ENCODE results near the gene ACOX1.
A peak's percentile ranks its signal among the peaks of the same experiment; 100 is the strongest.

The ACOX1 gene

DNA sequence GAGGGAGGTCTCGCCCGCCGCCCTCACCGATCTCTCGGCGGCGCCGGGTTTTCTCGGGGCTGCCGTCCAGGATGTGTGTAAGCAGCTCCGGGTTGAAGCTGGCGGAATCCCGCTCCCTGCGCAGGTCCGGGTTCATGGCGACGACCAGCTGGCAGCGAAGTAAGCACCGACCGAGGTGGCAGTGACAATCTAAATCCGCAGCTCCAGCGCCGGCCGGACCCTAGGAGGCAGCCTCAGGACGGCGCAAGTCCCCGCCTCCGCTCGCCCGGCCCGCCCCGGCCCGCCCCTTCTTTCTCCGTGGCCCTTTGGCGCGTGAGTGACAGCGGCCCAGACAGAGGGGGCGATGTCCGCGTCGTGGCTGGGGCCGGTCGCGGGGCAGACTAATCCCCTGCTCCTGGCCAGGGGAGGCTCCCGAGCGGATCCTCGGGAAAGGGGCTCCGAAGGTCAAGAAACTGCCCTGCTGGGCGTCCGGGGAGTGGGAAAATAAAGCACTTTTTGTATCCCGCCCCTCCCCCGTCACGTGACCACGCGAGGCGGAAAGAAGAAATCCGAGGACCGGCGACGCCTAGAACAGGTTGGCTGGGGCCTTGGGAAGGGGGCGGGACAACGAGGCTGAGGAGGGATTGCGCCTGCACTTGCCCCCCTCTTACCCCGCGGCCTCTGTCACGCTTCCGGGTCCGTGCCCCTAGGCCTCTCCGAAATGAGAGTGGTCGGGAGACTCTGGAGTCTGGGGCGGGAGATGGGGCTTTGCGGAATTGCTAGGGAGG lies at the start of gene ACOX1, which contains the start of gene TEN1:
ACOX1 (minus strand) TSS at position 229 of the 767 bp plus-strand sequence; CDS start at position 136, 93 bp downstream.
TEN1 (plus strand) TSS at position 303 of the 767 bp plus-strand sequence. CDS start 6,953 bp downstream, outside the sequence.
- peak; percentile 86 for DNase-seq (ENCODE audit: low read depth)

- no peak for DNase-seq (ENCODE audit: low read depth)
Observed at GRCh38 chr17:76027159-76027839, 48.3 kb upstream of the ACOX1 start, which contains the start of gene EVPL. Gene EVPL (minus strand): TSS chr17:76027306. CDS start chr17:76027198, 108 bp downstream.

DNA sequence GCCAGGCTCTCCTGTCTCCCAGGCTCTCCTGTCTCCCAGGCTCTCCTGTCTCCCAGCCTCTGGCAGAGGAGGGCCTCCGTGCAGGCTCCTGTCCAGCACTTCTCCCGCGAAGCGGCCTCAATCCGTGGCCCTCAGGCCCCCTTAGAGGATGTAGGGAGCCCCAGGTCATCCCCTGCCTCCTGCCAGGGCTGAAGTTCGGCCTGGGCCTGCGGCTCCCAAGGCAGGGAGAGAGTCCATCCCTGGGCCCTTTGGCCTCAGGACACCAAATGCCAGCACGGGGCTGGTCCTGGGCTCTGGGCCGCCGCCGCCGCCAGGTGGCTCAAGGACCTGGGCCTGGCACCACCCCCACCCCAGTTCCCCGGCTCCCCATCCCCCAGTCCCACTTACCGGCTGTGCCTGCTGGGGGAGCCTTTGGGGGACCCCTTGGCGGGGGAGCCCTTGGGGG lies 47.8 kb upstream of the ACOX1 start:
- DNase-seq (ENCODE audit: low read depth), result no peak

- DNase-seq (ENCODE audit: low read depth), result no peak
Observed at GRCh38 chr17:76025294-76025693, 46.3 kb upstream of the ACOX1 start.

DNA sequence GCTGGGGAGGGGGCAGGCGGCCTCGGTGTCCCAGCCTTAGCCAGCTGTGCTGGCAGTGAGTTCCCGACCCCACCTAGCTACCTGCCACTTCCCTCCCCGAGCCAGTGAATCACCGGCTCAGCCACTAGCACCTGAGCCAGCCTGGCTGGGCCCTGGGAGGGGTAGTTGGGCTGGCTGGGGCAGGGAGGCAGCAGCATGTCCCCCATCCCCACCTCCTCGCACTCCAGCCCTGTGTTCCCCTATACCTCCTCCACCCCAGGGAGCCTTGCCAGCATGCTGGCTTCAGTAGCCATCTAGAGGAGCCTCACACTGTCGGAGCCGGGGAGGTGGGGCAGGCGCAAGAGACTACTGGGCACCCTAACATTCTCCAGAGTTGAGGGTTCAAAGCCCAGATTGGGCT lies 45.4 kb upstream of the ACOX1 start:
- DNase-seq (ENCODE audit: low read depth), result no peak

DNA sequence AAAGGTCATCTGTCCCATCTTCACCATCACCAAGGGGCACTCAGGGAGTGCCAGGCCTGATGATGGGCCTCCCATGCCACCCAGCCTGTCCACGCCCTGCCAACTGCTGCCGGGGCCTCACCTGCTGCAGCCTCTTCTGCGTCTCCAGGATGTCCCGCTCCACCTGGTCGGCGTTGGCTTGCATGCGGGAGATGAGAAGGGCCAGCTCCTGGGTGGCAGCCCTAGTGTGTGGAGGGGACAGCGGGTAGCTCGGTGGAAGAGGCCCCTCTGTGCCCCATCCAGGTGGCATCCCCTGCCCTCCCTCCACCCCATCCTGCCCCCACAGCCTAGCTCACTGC lies 44.9 kb upstream of the ACOX1 start:
- no peak for DNase-seq (ENCODE audit: low read depth)

GRCh38 chr17:76022973-76023899 lies 44.3 kb upstream of the ACOX1 start:
- no peak for DNase-seq (ENCODE audit: low read depth)

- DNase-seq (ENCODE audit: low read depth), result no peak
Observed at GRCh38 chr17:76022285-76022684, 43.3 kb upstream of the ACOX1 start.

GRCh38 chr17:76019833-76020467 lies 41.0 kb upstream of the ACOX1 start:
- DNase-seq (ENCODE audit: low read depth), result no peak

GRCh38 chr17:76018801-76019200 lies 39.8 kb upstream of the ACOX1 start:
- DNase-seq (ENCODE audit: low read depth), result no peak

DNA sequence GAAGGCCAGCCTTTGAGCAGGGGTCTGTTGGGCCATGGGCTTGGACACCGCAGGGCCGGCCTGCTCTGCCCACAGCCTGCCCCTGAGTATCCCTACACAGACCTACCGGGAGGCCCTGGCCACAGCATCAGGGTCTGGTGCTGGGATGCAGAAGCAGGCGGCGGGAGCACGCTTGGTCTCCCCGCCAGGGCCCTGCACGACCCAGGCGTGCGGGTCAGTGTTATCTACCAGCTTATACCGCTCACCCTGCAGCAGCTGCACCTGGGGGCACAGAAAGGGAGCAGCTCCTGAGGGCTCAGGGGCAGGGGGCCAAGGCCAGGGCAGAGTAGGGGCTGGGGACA lies 39.3 kb upstream of the ACOX1 start:
- no peak for DNase-seq (ENCODE audit: low read depth)

GRCh38 chr17:76017481-76018339 lies 38.7 kb upstream of the ACOX1 start:
- no peak for DNase-seq (ENCODE audit: low read depth)

GRCh38 chr17:76014925-76015261 lies 35.9 kb upstream of the ACOX1 start:
- DNase-seq (ENCODE audit: low read depth), result no peak

DNA sequence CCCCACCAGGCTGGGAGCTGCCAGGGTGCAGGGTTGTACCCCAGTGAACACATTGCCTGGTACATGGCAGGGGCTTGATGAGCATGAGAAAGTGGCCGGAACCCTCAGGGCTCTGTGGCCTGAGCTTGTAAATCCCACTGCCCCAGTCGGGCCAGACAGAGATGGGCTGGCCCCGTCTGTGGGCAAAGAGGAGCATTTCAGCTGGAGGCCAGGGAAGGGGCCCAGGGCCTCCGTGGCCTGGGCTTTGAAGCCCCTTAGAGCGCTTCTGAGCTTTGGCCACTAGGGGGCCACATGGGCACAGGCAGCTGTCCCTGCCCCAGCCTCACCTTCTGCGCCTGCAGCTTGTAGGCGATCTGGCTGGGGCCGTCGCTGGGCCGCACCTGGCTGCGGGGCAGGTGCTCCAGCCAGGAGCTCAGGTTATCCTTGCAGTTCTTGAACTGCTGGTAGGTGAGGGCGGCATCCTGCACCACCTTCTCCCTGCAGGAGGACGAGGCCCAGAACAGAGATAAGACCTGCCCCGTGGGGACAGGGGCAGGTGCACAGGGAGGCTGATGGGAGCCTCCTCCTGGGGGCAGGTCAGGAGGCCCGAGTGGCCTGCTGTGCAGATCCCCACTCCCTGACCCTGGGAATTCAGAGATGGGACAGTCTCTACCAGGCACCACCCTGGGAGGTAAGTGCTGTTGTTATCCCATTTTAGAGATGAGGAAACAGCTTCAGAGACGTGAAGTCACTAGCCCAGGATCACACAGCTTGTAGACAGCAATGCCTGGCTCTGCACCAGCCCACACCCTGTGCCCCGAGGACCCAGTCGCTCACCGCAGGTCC lies 35.3 kb upstream of the ACOX1 start:
- peak; percentile 55 for DNase-seq (ENCODE audit: low read depth)

DNA sequence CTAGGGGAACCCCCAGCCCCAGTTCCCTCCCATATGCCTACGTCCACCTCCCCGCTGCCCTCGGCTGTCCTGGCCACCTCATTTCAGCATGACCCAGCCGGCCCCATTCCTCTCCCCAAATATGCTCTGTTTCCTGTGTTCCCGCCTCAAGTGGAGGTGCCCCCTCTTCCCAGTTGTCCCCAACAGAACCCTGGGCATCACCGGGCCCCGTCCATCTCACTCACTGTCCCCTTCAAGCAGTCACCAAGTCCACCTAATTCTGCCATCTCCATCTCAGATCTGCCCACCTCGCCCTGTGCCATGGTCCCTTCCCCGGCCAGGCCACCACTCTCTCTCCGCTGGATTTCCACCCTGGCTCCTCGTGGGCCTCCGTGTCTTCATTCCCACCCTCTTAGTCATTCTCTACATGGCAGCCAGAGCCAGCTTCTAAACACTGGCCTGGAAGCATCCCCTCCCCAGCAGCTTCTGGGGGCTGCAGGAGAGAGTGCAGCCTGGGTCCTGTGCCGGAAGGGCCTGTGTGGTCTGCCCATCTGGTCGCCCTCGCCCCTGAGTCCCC lies 34.5 kb upstream of the ACOX1 start:
- no peak for DNase-seq (ENCODE audit: low read depth)

- DNase-seq (ENCODE audit: low read depth), result no peak
Observed at GRCh38 chr17:76011951-76012350, 33.0 kb upstream of the ACOX1 start.

DNA sequence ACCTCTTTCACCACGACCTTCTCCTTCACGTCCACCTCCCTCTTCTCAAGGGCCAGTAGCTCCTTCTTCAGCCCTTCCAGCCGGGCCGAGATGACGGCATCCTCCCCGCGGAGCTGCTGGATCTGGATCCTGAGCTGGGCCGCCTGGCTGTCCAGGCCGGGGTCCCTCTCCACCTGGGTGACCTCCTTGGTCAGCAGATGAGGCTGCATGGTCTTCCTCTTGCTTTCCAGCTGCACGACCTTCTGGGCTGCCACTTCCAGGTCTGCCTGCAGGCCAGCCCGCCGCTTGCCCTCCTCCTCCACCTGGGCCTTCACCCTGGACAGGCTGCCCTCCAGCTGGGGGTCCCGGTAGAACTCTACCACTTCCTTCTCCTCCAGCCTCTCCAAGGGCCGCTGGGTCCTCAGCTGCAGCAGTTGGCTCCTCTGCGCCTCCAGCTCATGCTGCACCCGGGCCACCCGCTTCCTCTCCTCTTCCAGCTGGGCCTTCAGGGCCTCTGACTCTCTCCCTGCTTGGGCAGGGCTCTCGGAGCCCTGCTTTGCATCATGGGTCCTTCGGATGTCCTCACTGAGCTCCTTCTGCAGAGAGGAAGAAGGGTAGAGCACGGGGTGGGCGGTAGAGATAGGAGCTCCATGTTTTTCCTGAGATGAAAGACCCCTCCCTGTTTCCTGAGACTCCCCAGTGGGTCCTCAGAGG lies 31.1 kb upstream of the ACOX1 start:
- DNase-seq (ENCODE audit: low read depth), result no peak

- no peak for DNase-seq (ENCODE audit: low read depth)
Observed at GRCh38 chr17:76009447-76009846, 30.5 kb upstream of the ACOX1 start.

Measured in stimulated activated CD8-positive, alpha-beta memory T cell treated with anti-CD3 and anti-CD28 coated beads, Interleukin-15, amount 100 ng/mL, for 24 hours (primary cell).